IPS-11a (cell line): Measurements from ENCODE around the gene RBM20.
A peak's percentile ranks its signal among the peaks of the same experiment; 100 is the strongest.

Experiments used
- H3K4me3 ChIP-seq: one replicate; pipeline ENCODE4 v1.5.1; 2013; ENCODE audit warnings: low read depth, low read length, control low read depth

Gene RBM20

DNA sequence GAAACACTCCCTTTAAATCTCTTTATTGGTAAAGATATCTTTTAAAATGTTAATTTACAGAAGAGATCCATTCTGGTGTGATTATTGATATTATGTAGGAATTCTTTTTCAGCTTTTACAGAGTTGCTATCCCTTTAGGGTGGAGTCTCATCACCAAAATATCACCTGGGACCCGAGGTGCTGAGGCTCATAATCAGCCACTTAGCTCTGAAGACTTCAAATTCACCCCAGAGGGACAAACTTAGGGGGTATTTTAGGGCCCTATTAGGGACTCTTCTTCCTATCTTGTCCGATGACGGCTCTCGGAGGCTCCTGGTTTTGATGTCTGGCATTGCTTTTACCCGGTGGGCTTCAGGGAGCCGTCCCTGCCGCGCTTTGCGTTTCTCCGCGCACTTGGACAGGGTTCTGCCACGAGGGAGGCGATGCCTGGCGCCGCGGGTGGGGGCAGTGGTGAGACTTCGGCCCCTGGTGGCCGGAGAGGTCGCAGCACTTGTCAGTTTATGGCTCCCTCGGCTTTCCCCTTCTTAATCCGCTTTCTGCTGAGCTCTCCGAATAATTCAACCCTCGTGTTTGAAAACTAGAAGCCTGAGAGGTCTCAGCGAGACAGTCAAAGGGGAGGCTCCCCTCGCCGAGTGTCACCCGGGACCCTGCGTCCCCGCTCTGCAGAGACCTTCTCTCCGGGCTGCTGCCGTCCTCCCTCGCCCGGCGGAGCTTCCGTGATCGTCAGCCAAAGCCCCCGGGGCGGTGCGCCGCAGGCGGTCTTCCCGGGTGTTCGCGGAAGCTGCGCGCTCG is 27.8 kb downstream of the RBM20 start:
- peak overlapping the region; percentile 44 for H3K4me3 ChIP-seq

DNA sequence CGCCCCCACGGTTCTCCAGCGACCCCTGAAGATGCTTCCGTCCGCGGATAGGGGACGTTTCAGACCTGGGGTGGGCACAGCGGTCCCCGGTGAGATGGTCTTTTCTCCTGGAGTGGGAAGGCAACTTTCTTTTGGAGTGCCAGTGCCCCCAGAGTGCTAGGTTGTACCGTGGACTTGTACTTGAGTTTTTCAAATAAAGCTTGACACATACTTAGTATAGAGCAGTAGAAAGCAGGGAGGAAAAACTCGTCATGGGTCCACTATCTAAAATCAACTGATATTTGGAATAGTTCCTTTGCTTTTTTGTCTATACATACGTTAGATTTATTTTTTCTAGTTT is 28.4 kb downstream of the RBM20 start:
- H3K4me3 ChIP-seq, result peak overlapping the region; percentile 44

DNA sequence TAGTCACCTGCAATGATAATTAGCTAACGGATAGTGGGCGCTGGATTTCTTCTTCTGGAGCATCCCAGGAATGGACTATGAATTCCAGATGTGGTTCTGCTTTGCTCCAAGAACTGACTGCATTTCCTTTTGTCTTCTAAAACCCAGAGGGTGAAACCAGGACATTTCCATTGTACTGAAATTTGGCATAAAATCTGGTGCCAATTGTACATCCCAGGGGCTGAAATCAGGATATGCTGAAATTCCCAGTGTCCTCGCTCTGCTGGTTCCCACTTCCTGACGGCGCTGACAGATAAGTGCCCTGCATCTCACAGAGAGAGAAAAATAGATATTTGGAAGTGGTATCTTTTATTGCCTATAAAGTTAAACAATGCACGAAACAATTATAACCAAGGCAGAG is 31.9 kb downstream of the RBM20 start:
- H3K4me3 ChIP-seq, result no peak overlapping the region

DNA sequence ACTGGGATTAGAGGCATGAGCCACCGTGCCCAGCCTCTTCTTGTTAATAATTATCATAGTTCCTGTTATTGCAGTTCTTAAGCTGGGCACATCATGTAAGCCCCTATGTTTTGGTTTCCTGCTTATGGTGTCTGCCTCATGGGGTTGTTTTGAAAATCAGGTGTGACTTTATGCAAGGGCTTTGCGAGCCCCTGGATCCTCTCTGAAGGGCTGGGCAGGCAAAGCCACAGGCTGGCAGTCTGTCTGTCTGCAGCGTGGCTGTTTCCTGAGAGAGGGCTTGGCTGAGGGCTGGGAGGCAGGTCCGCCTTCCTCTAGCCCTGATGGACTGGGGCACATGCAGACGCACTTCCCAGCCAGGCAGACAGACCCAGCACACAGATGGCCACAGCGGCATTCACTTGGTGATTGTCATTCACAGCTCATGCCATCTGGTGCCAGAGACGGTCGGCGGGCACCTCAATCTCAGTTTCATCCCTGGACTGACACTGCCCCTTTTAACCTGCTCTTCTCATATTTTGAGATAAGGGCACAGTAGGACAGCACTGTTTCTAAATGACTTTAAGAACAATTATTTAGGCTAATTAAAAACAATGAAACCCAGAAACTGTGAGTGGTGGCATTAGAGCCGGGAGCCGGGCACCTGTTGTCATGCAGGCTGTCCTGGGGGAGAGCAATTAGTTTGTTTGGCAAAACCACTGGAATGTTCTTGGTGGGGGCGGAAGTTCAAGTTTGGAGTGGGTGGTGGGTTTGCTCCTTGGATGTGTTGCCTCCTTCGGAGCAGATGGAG is 35.5 kb downstream of the RBM20 start:
- H3K4me3 ChIP-seq, result no peak overlapping the region

DNA sequence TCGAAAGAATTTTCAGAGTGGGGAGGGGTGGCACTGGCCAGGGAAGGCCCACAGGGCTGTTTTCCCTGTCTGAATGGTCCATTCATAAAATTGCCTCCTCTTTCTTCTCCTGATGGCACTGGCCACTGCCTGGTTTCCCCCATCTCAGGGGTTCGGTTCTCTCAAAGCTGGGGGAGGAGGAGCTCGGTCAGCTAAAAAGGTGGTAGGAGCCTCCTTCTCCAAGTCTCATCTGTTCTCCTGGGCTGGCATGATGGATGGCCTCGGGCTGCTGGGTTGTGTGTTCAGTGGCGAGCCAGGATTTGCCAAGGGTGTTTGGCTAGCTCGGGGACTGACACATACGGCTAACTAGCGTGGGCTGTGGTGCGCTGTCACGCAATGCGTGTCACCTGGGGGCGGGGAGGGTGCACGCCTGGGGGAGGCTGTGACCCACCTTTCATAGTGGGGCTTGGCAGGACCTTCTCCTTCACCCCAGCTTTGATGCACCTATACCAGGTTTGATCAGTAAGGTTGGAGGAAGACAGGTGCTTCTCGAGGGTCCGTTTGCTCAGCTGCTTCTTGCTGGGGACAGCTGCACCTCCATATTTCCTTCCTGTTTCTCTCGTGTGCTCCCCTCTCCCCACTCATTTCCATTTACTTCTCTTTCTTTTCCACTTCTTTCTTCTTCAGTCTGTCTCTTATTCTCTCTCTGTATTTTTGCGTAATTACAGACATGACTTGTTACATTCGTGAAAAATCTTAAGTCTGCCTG is 36.3 kb downstream of the RBM20 start:
- H3K4me3 ChIP-seq, result no peak overlapping the region

DNA sequence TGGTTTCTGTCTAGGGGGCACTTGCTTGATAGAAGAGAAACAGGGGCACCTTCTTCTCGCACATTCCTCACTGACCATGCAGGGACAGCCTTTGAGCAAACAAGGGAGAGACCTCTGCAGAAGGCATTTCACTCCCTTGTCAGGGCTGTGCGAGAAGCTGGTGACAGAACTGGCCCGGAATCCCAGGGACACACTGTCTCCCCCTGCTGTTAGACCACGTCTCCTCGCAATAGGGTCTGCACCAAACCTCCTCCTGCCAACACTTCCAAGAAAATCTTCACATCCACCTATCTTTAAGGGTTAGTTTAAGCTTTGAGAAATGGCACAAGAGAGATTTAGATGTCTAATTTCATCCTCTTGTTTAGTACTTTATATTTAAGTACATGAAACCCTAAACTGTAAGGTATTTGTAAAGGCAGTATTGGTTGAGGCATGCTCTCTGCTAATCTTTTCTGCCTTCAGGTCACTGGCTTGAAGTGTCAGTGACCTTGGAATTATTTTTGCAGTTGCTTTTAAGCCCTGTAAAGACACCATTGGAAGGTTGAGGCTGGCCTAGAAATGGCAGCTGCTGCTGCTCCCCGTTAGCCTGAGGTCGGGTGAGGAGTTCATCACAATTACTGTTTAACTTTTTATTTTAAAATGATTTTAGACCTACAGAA is 37.0 kb downstream of the RBM20 start:
- no peak overlapping the region for H3K4me3 ChIP-seq

DNA sequence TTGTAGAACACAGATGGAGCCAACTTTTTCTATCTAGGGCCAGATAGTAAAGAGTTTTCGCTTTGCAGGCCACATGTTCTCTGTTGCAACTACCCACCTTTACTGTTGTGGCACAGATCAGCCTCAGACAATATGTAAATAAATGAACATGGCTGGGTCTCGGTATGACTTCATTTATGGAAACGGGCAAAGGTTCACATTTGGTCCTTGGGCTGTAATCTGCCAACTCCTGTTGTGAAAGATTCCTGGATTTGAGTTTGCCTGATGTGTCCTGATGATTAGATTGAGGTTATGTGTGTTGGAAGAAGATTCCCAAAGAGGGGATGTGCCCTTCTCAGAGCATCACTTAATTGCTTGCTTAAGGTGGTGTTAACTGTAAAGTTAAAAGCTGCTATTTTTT is 38.2 kb downstream of the RBM20 start:
- no peak overlapping the region for H3K4me3 ChIP-seq

DNA sequence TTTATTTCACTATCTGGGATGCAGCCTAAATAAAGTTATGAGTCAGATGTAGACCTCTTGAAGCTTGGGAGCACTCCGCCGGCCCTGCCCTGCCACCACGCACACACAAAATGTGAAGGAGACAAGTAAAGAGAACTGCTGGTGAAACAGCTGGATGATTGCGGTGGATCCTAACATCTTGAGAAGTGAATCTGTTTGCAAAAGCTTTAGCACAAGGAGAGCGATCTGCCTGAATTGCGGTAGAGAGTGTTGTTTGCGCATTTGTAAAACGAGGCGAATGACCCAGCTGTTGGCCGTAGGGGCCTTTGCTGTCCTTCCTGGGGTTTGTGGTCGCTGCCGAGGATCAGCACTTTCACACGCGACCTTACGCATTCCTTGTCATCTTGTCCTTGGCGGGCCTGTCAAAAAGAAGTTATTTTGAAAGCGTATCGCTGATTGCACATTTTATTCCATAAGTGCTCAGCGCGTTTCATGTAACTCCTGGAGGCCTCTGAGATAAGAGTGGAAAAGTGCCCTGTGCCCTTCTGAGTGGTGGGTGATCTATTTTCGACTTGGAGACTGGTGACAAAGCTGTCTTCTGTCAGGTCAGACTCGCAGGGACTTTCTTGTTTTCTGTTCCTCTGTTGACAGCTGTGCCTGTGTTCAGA is 40.8 kb downstream of the RBM20 start:
- no peak overlapping the region for H3K4me3 ChIP-seq

DNA sequence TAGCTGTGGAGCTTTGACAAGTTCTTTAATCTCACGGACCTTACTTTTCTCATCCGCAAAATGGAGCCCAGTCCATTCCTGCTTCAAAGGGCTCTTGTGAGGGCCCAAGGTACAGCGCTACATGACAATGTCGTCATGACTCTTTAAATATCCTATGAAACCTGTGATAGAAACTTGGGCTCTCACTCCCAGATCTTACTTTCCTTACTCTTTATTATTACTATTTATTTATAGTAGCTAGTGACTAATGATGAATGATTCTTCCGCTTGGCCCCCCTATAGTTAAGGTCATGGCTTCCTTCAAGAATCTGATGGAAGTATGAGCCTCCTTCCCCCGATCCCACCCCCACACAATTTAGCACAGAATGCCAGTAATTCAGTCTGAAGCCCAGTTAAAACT is 41.9 kb downstream of the RBM20 start:
- H3K4me3 ChIP-seq, result no peak overlapping the region

DNA sequence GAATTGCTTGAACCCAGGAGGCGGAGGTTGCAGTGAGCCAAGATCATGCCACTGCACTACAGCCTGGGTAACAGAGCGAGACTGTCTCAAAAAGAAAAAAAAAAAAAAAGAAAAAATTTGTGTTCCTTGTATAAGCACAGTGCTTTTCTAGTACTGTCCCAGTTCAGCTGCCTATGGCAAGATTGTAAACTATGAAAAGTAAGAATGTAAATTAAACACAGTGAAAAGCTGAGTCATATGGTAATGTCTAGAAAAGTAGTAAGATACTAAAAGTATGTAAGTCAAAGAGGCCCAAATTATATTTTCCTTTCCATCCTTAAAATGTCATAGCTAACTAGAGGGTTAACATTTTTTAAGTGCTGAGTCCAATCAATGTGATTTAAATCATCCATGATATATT is 42.8 kb downstream of the RBM20 start:
- no peak overlapping the region for H3K4me3 ChIP-seq

DNA sequence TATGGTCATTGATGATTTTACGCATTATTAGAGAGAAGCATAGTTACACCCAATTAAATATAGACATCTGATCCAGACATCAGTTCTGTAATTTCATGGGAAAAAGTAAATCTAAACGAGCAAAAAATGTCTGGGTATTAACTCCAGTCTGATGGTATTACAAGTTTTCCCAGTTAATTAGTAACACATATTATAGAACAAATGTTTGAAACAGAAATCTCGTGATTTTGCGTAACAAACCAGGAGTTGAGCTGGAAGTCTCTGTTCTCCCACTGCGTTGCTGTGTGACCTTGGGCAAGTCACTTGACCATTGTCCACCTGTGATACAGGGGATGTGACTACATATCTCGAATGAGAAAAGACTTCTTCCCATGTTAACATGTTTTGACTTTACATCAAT is 43.3 kb downstream of the RBM20 start:
- no peak overlapping the region for H3K4me3 ChIP-seq

DNA sequence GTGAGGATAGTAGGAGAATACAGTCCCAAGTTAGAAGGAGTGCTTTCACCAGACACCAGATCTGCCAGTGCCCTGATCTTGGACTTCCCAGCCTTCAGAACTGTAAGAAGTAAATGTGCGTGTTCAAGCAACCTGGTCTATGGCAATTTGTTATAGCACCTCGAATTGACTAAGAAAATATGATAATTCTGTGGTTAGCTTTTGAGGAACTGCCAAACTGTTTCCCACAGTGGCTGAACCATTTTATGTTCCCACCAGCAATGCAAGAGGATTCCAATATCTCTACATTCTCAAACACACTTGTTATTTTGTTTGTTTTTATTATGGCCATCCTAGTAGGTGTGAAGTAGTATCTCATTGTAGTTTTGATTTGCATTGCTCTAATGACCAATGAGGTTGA is 47.0 kb downstream of the RBM20 start:
- H3K4me3 ChIP-seq, result no peak overlapping the region

DNA sequence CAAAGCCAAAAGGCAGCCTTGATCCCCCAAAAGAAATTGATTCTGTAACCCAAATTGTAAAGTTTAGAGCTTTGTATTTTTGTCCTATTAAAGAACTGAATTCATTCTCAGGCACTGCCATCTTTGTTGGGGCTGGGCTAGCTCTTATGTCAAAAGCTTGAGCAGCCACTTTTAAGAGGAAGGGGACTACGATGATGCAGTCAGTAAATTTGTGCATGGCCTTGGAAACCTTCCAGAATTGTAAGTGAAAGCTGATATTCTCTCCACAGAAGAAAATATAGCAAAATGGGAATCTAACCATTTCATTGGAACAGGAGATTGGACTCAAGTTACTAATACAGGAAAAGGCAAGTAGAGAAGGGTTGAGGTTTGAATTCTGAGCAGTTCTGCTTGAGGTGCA is 50.1 kb downstream of the RBM20 start:
- no peak overlapping the region for H3K4me3 ChIP-seq

DNA sequence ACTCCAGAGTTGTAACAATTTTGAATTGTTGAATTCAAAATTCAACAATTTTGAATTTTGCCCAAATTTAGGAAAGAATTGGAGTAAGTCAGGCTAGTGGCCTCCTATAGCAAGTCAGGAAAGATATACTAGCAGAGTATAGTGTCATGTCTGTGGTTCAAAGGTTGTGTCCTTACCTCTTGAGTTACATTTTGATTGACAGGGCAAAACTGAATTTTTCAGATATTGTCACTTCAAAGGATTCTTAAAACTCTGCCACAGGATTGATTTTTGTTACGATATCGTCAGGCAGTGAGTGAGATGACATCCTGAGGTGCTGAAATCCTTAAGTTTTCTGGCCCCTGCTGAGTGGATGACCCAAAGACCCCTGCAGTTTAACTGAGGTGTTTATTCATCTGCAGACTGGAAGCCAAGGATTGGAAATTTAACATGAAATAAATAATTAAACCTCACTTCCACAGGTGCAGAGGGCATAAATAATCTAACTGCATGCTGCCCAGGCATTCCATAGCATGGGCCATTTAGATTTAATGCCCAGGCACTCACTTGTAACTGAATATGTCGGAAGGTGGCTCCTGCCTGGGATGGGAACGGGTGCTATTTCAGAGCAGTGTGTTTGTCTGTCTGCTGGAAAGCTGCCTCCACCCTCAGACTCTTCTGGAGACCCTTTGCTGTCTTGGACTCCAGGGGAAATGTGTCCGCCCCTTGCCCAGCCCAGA is 50.8 kb downstream of the RBM20 start:
- no peak overlapping the region for H3K4me3 ChIP-seq

DNA sequence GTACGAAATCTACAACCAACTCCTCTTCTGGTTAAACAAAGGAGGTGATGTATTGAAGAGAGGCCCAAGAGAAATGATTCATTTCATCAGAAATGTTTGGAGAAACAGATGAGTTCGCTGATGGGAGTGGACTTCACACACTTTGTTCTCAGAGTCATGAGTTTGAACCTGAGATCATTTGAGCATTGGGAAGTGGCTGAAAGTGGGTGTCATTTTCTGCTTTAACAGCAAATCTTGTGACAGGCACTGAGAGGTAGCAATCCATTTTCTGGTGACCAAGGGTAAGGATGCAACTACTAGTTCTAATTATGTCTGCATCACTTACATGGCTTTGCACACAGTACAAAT is 51.4 kb downstream of the RBM20 start:
- no peak overlapping the region for H3K4me3 ChIP-seq

DNA sequence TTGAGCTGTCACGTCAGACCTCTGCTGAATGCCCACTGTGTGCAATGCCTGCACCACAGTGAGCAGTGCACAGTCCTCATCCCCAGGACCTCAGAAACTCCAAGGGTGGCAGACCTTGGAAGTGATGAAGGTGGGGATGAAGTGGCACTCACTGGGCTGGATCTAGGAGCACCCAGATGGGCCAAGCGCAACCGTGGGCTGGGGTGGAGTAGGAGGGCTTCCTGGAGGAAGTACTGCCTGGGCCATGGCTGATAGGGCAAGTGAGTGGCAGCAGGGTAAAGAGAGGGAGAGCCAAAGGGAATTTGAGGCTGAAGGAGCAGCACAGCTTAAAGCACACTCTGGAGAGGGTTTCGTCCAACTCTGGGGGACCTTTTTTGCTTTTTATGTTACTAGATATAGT is 52.3 kb downstream of the RBM20 start:
- no peak overlapping the region for H3K4me3 ChIP-seq

DNA sequence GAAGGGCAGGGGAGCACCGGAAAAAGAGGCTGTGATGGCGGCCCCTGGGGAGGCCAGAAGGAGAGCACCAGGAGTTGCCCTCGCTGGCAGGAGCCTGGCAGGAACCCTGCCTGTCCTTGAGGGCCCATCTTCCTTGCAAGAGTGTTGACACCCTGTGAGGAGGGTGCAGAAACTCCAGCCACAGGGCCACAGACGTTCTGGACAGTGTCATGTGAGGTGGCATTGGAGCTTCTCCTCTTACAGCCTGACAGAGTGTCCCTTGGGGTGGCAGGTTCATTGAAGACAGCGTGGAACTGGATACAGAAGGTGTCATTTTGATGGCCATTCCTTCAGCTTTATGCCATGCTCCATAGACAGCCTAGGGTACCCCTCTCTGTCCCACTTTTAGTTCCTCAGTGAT is 54.2 kb downstream of the RBM20 start:
- no peak overlapping the region for H3K4me3 ChIP-seq

DNA sequence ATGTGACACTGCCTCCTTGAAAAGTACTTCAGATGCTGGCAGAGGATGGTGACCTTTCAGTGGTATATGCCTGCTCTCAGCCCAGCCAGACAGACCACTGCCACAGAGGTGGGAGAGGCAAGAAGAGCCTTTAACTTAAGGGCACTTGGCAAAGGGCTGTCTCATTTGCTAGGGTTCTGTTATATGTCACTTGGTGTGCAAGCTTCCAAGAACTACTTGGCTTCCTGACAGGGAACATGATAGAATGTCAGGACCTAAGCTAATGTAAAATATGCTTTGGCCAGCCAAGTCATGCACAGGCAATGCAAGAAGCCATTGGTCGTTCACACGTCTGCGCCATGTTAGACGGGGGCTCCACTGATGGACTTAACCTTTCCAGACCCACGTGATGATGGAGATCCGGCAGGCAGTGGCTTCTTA is 54.7 kb downstream of the RBM20 start:
- no peak overlapping the region for H3K4me3 ChIP-seq

DNA sequence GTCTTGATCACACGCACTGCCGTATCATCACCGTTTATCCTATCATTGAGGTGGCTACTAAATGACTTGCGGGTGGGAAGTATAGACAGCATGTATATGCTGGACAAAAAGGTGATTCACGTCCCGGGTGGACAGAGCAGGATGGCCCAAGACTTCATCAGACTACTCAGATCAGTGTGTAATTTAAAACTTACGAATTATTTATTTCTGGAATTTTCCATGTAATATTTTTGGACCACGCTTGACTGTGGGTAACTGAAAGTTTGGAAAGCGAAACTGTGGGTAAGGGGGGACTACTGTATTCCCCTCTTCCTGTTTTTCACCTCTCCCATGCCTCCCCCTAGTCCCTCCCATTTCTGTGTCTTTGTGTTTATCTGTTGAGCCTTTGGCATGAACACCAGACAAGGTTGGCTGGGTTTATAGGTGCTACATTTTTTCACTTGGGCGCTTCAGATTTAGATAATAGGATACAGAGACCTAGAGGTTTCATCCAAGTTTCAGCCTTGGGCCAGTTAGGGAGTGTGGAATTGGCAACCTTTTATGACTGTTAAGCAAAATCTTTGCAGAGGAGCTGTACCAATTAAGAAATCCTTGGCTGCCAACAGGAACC is 55.8 kb downstream of the RBM20 start:
- H3K4me3 ChIP-seq, result no peak overlapping the region
